Stimulated activated naive CD4-positive, alpha-beta T cell (primary cell): ENCODE results near the gene SYCP2.

Experiments used
- DNase-seq, 6 experiments: peaks; one replicate each; lab custom pipeline; 2025; lab: John Stamatoyannopoulos, UW

The SYCP2 gene

GRCh38 chr20:59835448-59836395 is 97.7 kb downstream of the SYCP2 start:
- DNase-seq = no peak

DNA sequence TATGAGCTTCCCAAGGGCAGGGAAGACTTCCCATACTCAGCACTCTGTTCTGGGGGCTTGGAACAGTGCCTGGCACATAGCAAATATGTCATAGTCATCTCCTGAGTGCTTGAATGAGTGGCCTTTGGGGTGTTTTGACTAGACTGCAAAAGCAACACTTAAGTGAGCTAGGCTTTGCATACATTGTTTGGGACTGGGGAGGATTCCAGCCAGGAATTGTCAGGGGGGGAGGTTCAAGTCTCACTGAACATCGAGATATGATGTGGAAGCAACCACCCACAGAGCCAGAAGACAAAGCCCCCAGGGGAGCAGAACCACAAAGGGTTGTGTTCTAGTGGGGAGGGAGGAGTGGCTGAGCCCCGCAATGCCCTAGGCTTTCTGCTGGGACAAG is 98.4 kb downstream of the SYCP2 start:
- DNase-seq = no peak

DNA sequence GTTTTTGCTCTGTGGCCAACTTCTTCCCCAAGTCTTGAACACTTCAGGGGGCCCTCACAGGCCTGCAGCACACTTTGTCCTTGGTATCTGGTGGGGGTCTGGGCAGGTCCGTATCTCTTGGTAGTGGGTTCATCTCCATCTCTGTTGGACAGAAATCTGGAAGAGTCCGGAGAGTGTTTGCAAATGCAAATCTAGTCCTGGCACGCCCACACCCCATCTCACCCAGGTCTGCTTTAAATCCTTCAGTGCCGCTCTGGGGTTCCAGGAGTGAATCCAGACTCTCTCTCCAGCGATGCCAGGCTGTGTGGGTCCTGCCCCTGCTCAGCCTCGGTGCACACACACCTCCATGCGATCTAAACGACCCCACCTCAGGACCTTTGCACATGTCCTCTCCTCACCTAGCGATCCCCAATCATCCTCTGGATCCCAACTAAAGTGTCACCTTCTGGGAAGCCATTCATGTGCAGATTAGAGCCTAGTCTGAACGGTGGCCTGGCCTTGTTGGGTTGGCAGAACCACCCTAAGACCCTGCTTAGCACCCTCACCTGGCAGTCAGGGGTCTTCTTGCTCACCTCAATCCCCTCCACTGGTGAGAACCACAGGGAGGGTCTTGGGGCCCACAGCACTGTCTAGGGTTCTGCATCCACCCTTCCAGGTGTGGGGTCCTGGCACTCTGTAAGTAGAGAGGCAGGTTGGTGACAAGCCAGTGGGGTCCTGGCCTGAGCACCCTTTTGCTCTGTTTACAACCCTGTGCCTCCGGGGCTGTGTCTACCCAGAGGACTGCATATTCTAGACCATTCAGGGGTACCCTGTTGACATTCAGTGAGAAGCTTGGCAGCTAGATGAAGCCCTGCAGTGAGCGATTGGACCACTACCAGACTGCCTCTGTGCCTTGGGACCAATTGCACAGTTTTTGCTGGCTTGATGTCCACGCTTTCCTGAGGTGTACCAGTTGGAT is 100.8 kb downstream of the SYCP2 start:
- DNase-seq = no peak

- no peak for DNase-seq
Measured at GRCh38 chr20:59831916-59832270, 101.5 kb downstream of the SYCP2 start.

DNA sequence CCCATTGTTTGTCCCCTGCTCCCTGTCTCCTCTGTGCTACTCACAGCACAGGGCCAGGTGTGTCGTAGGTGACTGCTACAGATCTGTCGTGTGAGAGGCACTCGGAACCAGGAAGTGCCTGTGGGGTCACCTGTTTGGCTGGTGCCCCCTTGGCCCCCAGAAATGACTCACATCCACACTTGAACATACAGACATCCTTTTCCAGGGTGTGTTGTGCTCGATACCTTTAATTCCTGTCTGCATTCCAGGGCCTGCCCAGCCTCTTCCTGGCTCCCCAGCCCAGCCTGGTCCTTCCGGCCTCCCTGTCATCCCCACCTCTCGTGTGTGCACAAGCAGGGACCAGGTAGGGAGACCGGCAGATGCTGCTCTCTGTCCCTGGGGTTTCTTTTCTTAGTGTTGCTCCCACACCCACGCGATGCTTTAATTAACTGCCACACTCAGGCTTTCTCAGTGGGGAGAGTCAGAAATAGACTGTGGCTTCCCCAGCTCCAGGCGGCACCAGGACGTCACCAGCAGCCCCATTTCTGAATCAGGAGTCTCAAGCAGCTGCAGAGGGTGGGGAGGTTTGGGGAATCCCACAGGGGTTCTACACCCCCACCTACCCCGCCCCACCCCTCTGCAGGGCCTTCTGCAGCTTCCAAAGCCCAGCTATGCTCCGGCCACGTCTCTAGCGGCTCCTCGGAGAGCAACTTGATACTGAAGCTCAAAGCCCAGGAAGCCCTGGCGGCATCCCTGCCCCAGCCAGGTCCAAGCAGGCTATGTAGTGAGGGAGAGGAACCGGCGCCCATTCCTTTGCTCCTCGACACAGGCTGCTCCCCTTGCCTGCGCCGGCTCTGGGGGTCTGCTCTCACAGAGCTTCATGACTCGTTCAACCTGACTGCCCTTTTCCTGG is 102.2 kb downstream of the SYCP2 start:
- no peak for DNase-seq

DNA sequence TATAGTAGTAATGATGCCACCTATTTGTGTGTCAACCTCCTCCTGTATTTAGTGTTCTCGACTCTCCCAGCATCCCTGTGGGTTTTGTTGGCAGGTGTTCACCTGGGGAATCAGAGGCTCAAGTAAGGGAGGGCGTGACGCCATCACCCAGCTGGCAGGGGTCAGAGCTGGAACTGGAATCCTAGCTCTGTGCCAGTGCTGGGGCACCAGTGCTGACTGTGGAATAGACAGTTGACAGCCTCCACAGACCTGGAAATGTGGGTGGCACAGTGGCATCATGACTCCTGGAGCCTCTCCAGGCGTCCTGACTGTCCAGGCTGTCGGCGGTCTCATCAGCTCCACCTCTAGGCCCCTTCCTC is 102.8 kb downstream of the SYCP2 start:
- no peak for DNase-seq

- DNase-seq = no peak
Measured at GRCh38 chr20:59829786-59830664, 103.4 kb downstream of the SYCP2 start.

- DNase-seq = no peak
Measured at GRCh38 chr20:59829054-59829785, 104.2 kb downstream of the SYCP2 start.

GRCh38 chr20:59828125-59829053 is 105.0 kb downstream of the SYCP2 start:
- DNase-seq = no peak

- DNase-seq = no peak
Measured at GRCh38 chr20:59827138-59828056, 106.0 kb downstream of the SYCP2 start.

GRCh38 chr20:59825944-59826759 is 107.3 kb downstream of the SYCP2 start:
- no peak for DNase-seq

- DNase-seq = no peak
Measured at GRCh38 chr20:59825563-59825920, 107.9 kb downstream of the SYCP2 start.

GRCh38 chr20:59824711-59825562 is 108.5 kb downstream of the SYCP2 start:
- no peak for DNase-seq

DNA sequence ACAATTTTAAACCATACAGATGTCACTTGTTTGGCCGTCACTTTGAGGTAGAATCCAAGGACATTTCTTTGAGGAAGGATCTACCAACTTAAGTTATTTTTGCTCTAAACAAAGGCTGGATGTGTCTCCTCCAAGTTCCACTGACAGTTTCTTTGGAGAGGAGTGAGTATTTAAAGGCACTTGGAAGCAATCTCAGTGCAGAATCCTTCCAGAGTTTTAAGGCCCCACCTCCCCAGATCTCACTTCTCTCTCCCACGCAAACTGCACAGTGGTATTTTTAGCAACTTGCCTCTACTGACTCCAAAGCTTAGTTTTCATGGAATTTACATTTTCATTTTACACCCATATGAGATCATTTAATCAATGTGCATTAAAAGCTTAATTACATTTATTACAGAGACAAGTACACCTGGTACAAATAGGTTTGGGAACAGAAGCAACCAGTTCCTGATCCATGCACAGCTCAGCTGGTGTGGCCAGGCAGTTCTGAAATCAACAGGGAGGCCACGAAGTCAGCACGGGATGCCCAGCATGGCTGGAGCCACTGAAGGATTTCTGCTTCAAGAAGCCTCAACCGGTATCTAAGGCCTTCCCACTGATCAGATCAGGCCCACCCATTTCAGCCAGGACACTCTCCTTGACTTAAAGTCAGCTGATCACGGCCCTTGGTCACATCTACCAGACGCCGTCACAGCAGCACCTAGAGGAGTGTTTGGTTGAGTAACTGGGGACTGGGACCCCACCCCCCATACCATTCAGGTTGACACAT is 109.8 kb downstream of the SYCP2 start:
- DNase-seq = no peak

- no peak for DNase-seq
Measured at GRCh38 chr20:59823030-59823423, 110.4 kb downstream of the SYCP2 start.
